Astrocyte of the cerebellum (primary cell): ENCODE data around the gene ESPN.
"Not testable (repeated sequence)": the region's sequence is repeated elsewhere in the genome, so short reads cannot be mapped to it uniquely, and the experiment has no call there.

Experiments
- DNase-seq: peaks from one replicate; pipeline ENCODE4 v3.0.0-alpha.2; 2011; ENCODE audit warnings: low read depth
- H3K4me3 ChIP-seq: 2 replicates; pipeline ENCODE4 v1.5.1; 2011; ENCODE audit warnings: mild to moderate bottlenecking, low read depth, low read length, moderate library complexity
- in situ Hi-C: cut with HindIII; loops from 2 replicates; pipeline ENCODE4 v1.10.0; 2017; ENCODE audit warnings: low sequenced_read_pairs
- TF ChIP-seq, protein P1 (sequence below): IDR thresholded peaks from 2 replicates; pipeline ENCODE4 v1.5.1; 2012; ENCODE audit warnings: low read length, low read depth, moderate library complexity, mild to moderate bottlenecking; ENCODE audit errors: missing control alignments

Gene ESPN

DNA sequence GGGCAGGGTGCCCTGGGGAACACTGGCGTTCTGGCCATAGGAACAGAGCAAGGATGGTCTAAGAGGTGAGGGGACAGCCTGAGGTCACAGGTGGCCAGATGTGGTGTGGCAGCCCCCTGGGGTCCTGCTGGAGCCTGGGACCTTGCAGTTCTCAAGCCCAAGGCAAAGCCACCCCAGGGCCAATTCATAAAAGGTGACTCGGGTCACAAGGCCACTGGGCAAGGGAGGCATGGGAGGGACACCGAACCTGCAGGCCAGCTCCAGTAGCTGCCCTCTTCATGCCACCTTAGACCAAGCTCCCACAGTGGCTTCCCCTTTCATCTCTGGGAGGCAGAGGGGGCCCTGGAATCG is 22.1 kb downstream of the ESPN start:
- in situ Hi-C loops, result no loop called here
- TF ChIP-seq, protein P1, sequence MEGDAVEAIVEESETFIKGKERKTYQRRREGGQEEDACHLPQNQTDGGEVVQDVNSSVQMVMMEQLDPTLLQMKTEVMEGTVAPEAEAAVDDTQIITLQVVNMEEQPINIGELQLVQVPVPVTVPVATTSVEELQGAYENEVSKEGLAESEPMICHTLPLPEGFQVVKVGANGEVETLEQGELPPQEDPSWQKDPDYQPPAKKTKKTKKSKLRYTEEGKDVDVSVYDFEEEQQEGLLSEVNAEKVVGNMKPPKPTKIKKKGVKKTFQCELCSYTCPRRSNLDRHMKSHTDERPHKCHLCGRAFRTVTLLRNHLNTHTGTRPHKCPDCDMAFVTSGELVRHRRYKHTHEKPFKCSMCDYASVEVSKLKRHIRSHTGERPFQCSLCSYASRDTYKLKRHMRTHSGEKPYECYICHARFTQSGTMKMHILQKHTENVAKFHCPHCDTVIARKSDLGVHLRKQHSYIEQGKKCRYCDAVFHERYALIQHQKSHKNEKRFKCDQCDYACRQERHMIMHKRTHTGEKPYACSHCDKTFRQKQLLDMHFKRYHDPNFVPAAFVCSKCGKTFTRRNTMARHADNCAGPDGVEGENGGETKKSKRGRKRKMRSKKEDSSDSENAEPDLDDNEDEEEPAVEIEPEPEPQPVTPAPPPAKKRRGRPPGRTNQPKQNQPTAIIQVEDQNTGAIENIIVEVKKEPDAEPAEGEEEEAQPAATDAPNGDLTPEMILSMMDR, result no peak
- H3K4me3 ChIP-seq, result no peak overlapping the region
- DNase-seq, result no peak

DNA sequence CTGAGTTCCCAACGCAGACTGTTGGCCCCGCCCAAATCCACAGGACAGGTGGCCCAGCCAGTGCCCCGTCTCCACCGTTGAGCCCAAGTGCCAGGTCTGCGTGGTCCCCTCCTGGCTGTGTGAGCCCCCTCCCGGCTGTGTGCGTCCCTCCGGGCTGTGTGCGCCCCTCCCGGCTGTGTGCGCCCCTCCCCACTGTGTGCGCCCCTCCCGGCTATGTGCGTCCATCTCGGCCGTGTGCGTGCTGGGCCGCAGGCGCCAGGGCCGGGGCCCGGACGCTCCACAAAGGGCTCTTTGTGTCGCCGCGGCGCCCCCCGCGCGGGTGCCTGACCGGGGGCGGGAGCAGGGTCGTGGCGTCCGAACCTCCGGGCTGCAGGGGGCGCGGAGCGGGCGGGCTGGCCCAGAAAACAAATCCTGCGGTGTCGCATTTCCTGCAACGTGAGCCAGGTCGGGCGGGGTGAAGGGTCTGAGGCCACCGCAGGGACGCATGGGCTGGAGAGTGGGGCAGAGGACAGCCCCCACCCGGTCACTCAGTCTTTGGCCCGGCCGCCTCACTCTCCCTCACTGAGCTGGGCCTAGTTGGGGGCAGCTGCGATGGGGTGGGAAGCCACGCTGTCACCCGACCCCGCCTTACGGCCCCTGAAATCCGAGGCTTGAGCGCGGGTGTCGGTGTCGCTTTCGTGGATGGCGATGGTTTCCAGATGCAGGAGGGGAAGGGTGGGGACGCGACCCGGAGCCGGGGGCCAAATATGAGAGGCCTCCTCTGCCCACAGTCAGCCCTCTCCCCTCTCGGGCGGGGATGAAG is 22.6 kb downstream of the ESPN start:
- no peak for DNase-seq
- no peak overlapping the region for H3K4me3 ChIP-seq
- in situ Hi-C loops, result no loop called here
- TF ChIP-seq, protein P1, result no peak

DNA sequence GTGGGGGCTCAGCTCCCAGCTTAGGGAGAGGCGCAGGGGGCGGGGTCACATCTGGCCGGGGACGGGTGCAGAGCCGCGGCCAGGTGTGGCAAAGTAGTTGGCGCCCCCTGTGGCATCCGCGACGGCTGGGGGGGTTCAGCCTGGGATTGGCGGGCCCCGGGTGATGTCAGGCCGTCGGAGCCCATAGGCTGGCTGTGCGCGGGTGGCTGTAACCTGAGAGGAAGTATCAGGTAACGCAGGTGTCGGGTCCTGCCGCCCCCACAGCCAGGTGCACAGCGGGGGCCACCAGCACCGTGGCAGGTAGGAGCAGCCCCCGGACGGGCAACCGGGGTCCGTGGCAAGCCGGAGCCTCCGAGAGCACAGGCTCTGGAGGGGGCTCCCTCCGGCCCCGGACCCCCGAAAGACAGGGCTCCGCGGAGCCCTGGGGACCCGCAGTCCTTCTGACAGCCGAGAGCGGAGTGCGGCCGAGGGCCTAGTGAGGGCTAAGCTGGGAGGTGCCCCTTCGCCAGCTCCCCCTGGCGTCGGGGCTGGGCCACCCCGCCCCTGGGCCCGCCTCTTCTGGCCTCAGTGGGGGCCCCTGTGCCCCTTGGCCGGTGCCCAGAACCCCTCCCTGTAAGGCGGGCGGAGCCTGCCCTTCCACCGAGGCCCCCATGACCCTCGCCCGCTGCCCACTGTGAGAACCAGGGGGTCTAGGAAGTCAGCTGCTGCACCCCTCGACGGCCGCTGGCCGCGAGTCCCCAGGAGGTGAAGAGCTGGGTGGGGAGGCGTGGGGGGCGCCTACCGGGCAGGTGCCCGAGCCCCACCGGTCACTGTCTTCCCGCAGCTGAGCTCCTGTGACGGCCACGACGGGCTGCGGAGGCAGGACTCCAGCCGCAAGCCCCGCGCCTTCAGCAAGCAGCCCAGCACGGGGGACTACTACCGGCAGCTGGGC is 23.5 kb downstream of the ESPN start:
- in situ Hi-C loops, result no loop called here

DNA sequence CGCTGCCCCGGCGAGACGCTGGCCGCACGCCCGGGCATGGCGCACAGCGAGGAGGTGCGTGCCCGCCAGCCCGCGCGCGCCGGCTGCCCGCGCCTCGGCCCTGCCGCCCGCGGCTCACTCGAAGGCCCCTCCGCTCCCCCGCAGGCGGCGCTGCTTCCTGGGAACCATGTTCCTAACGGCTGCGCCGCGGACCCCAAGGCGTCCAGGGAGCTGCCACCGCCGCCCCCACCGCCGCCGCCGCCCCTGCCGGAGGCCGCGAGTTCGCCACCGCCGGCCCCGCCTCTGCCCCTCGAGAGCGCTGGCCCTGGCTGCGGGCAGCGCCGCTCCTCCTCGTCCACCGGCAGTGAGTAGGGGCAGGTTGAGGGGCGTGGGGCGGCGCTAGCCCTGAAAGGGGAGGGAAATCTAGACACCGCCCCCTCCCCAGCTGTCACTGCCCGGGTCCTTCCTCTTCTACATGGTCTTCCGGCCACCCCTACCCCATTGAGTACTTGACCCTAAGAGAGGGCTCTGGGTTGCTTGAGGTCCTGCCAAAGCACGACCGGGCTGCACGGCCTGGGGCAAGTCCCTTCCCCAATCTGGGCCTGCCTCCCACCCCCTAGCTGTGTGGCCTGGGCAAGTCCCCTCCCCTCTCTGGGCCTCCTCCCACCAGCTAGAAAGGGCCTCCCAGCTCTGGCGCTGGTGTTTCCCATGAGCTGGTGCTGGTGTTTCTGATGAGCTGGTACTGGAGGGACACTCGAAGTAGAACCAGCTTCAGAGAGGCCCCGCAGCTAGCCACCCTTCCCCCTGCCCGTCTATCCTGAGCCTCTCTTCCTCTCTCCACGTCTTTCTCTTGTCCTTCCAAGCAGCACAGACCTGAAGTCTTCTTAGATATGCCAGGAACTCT is 24.4 kb downstream of the ESPN start:
- DNase-seq, result no peak
- H3K4me3 ChIP-seq, result no peak overlapping the region
- TF ChIP-seq, protein P1, result no peak
- in situ Hi-C loops, result no loop called here

More for the DNA sequence above, 23.5 kb downstream of the ESPN start:
- TF ChIP-seq, protein P1, result peak; percentile 2
- DNase-seq, result no peak
- H3K4me3 ChIP-seq, result no peak overlapping the region

DNA sequence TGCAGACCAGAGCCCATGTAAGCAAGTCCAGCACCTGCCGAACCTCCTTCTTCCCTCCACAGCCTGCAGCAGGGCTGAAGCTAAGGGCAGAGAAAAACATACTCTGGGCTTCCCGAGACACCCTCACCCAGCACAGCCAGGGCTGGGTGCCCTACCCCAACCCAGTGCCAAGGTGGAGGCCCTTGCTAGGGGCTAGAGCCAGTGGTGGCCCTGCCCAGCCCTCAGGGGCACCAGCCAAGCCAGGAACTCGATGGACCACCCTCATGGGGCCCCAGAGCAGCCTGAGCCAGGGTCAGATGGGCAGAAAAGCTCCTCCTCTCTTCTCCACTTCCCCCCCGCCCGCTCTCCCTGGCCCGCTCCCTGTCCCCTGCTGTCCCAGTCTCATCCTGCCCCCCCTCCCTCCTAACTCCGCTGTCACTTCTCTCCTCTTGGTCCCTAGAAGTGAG is 25.5 kb downstream of the ESPN start:
- in situ Hi-C loops, result no loop called here
- DNase-seq, result no peak
- TF ChIP-seq, protein P1, result no peak
- H3K4me3 ChIP-seq, result no peak overlapping the region

DNA sequence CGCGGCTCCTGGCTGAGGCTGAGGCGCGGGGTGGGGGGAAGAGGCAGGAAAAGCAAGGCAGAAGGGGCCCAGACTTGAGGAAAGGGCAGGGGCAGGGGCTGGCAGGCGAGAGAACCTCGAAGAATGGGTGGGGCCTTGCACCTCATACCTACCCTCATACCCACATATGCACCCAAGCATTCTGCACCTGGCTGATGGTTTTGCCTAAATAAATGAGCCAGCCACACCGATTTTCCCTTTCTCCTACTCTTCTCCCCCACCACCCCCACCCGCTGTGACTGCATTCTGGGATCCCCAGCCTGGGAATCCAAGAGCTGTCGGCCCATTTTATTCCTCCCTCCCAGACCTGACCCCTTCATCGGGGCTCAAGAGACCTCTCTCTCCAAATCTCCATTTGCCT is 25.9 kb downstream of the ESPN start:
- H3K4me3 ChIP-seq, in situ Hi-C loops, DNase-seq: not testable (repeated sequence)
